T-helper 17 cell (primary cell): ENCODE results near the gene RHOXF2B. TPM values are rescaled to one million over a fixed set of nuclear protein-coding genes. Genes with fewer than 3 reads are reported as not detected.
"Not testable (repeated sequence)": the region's sequence is repeated elsewhere in the genome, so short reads cannot be mapped to it uniquely, and the experiment has no call there.

Experiments
- ATAC-seq: fragments of 150-1000 bp; cut with Tn5 transposase; 2 replicates; pipeline ENCODE4 v1.10.0; 2021; ENCODE audit warnings: mild to moderate bottlenecking, moderate library complexity
- DNase-seq, 3 donors: peaks; one replicate each; pipeline versions ENCODE4 v3.0.0 to v3.0.0-alpha.2; 2020 to 2021
- H3K9me3 ChIP-seq: one replicate; pipeline ENCODE4 v1.7.0; 2013; ENCODE audit warnings: low read length, mild to moderate bottlenecking; ENCODE audit not compliant: control insufficient read depth, poor library complexity, severe bottlenecking
- H3K27ac Mint-ChIP-seq: one replicate; pipeline ENCODE4 v1.8.0; 2022; ENCODE audit warnings: mild to moderate bottlenecking, moderate library complexity, mixed read lengths
- H3K27me3 Mint-ChIP-seq: one replicate; pipeline ENCODE4 v1.8.0; 2022; ENCODE audit warnings: mixed read lengths
- H3K36me3 Mint-ChIP-seq: one replicate; pipeline ENCODE4 v1.8.0; 2022; ENCODE audit warnings: low read depth, mixed read lengths
- H3K4me1 Mint-ChIP-seq: one replicate; pipeline ENCODE4 v1.8.0; 2022; ENCODE audit warnings: mild to moderate bottlenecking, mixed read lengths
- H3K4me3 Mint-ChIP-seq: one replicate; pipeline ENCODE4 v1.8.0; 2022; ENCODE audit warnings: mild to moderate bottlenecking, moderate library complexity, mixed read lengths
- total RNA-seq, 4 donors: library from RNA in 2 of 4; stranded (reverse) in 2 of 4; gene quantifications; one replicate each; pipeline ENCODE4 v1.2.3 and lab custom pipeline; 2022 to 2026

Gene RHOXF2B
- total RNA-seq (not detected), total RNA-seq (lab: John Stamatoyannopoulos, UW) (0 reads per million in 2 donors)

- not testable (repeated sequence) for H3K36me3 Mint-ChIP-seq, DNase-seq, H3K27me3 Mint-ChIP-seq, H3K4me1 Mint-ChIP-seq, ATAC-seq, H3K9me3 ChIP-seq, H3K27ac Mint-ChIP-seq, H3K4me3 Mint-ChIP-seq
These were observed at the start of gene RHOXF2B for GRCh38 chrX:120077590-120077989. Gene RHOXF2B, minus strand, starts transcription at chrX:120077690. Its CDS starts 138 bp downstream, at chrX:120077552.

- H3K27ac Mint-ChIP-seq: peak overlapping the region; percentile 51
- peaks cover 10% of the 10 kb centered on the region for H3K4me1 Mint-ChIP-seq
- H3K4me3 Mint-ChIP-seq: peak overlapping the region; percentile 19
- H3K27me3 Mint-ChIP-seq: no peaks in the 10 kb centered on the region
- no peak for ATAC-seq
- no peak for DNase-seq
- H3K36me3 Mint-ChIP-seq: peaks cover 2% of the 10 kb centered on the region
- H3K9me3 ChIP-seq: no peaks in the 10 kb centered on the region
These were observed 48.0 kb upstream of the RHOXF2B start for GRCh38 chrX:120125444-120125843.

GRCh38 chrX:120120223-120120622, 42.7 kb upstream of the RHOXF2B start:
- ATAC-seq (no peak), DNase-seq (no peak)
- Mint-ChIP-seq H3K4me3 (no peak overlapping the region), H3K27ac (no peak overlapping the region), H3K4me1 (peaks cover 3% of the 10 kb centered on the region), H3K36me3 (no peaks in the 10 kb centered on the region), H3K27me3 (no peaks in the 10 kb centered on the region)
- no peaks in the 10 kb centered on the region for H3K9me3 ChIP-seq

GRCh38 chrX:120115438-120115963, 38.0 kb upstream of the RHOXF2B start, which contains the start of gene RHOXF1:
Gene RHOXF1, minus strand, starts transcription at chrX:120115913. Its CDS starts 51 bp downstream, at chrX:120115862.
- no peak for DNase-seq
- no peak for ATAC-seq
- Mint-ChIP-seq H3K4me3 (no peak within 1 kb of the TSS), H3K27me3 (no peaks in the 10 kb centered on the region), H3K4me1 (peaks cover 2% of the 10 kb centered on the region), H3K36me3 (no peaks in the 10 kb centered on the region), H3K27ac (no peak within 1 kb of the TSS)
- no peaks in the 10 kb centered on the region for H3K9me3 ChIP-seq

GRCh38 chrX:120111611-120112010, 34.1 kb upstream of the RHOXF2B start:
- Mint-ChIP-seq H3K27ac (no peak overlapping the region), H3K27me3 (no peaks in the 10 kb centered on the region), H3K4me1 (peaks cover 2% of the 10 kb centered on the region), H3K36me3 (no peaks in the 10 kb centered on the region), H3K4me3 (no peak overlapping the region)
- no peak for ATAC-seq
- H3K9me3 ChIP-seq: no peaks in the 10 kb centered on the region
- DNase-seq: no peak

GRCh38 chrX:120109378-120109777, 31.9 kb upstream of the RHOXF2B start:
- no peak for ATAC-seq
- no peak overlapping the region for H3K27ac Mint-ChIP-seq

GRCh38 chrX:120104707-120105106, 27.2 kb upstream of the RHOXF2B start:
- not testable (repeated sequence) for H3K27me3 Mint-ChIP-seq, ATAC-seq, H3K36me3 Mint-ChIP-seq, H3K4me1 Mint-ChIP-seq, DNase-seq, H3K27ac Mint-ChIP-seq, H3K9me3 ChIP-seq, H3K4me3 Mint-ChIP-seq

More at GRCh38 chrX:120109378-120109777, 31.9 kb upstream of the RHOXF2B start:
- H3K9me3 ChIP-seq: no peaks in the 10 kb centered on the region
- H3K4me1 Mint-ChIP-seq: peaks cover 1% of the 10 kb centered on the region
- H3K27me3 Mint-ChIP-seq: no peaks in the 10 kb centered on the region
- H3K36me3 Mint-ChIP-seq: no peaks in the 10 kb centered on the region
- no peak overlapping the region for H3K4me3 Mint-ChIP-seq
- no peak for DNase-seq

GRCh38 chrX:120101057-120101456, 23.6 kb upstream of the RHOXF2B start:
- H3K36me3 Mint-ChIP-seq, H3K27ac Mint-ChIP-seq, H3K27me3 Mint-ChIP-seq, H3K4me3 Mint-ChIP-seq, H3K9me3 ChIP-seq, ATAC-seq, DNase-seq, H3K4me1 Mint-ChIP-seq: not testable (repeated sequence)

- DNase-seq (no peak), ATAC-seq (no peak)
- H3K4me1 Mint-ChIP-seq: peaks cover 2% of the 10 kb centered on the region
- no peaks in the 10 kb centered on the region for H3K36me3 Mint-ChIP-seq
- H3K27ac Mint-ChIP-seq: peak overlapping the region; percentile 32
- H3K27me3 Mint-ChIP-seq: no peaks in the 10 kb centered on the region
- no peaks in the 10 kb centered on the region for H3K9me3 ChIP-seq
- no peak overlapping the region for H3K4me3 Mint-ChIP-seq
These were observed 12.7 kb upstream of the RHOXF2B start for GRCh38 chrX:120090208-120090607.

- ATAC-seq (no peak), DNase-seq (no peak)
- Mint-ChIP-seq H3K4me1 (peaks cover 2% of the 10 kb centered on the region), H3K4me3 (no peak overlapping the region), H3K36me3 (no peaks in the 10 kb centered on the region), H3K27ac (peak overlapping the region; percentile 56), H3K27me3 (no peaks in the 10 kb centered on the region)
- H3K9me3 ChIP-seq: no peaks in the 10 kb centered on the region
These were observed 10.0 kb upstream of the RHOXF2B start for GRCh38 chrX:120087289-120088017.

- H3K4me3 Mint-ChIP-seq, H3K36me3 Mint-ChIP-seq, H3K4me1 Mint-ChIP-seq, DNase-seq, ATAC-seq, H3K27ac Mint-ChIP-seq, H3K27me3 Mint-ChIP-seq, H3K9me3 ChIP-seq: not testable (repeated sequence)
These were observed 8.2 kb upstream of the RHOXF2B start for GRCh38 chrX:120085553-120086185.

- H3K27me3 Mint-ChIP-seq, H3K9me3 ChIP-seq, H3K4me1 Mint-ChIP-seq, H3K27ac Mint-ChIP-seq, H3K36me3 Mint-ChIP-seq, ATAC-seq, DNase-seq, H3K4me3 Mint-ChIP-seq: not testable (repeated sequence)
These were observed 11.3 kb downstream of the RHOXF2B start for GRCh38 chrX:120066169-120066568.

GRCh38 chrX:120042712-120043111, 34.8 kb downstream of the RHOXF2B start:
- not testable (repeated sequence) for H3K27me3 Mint-ChIP-seq, H3K9me3 ChIP-seq, H3K27ac Mint-ChIP-seq, ATAC-seq, H3K4me3 Mint-ChIP-seq, H3K4me1 Mint-ChIP-seq, H3K36me3 Mint-ChIP-seq, DNase-seq
